Neural progenitor cell (in vitro differentiated cells): ENCODE measurements around the gene DDX5. TPM values are rescaled to one million over a fixed set of nuclear protein-coding genes. Genes with fewer than 3 reads are reported as not detected.

Experiments used
- DNase-seq: peaks from one replicate; pipeline ENCODE4 v3.0.0-alpha.2; 2016; ENCODE audit warnings: low spot score
- H2AFZ ChIP-seq: fragments of 200-600 bp; sonication (generic); replicated peaks from 2 replicates; pipeline ENCODE4 v1.6.1; 2016; ENCODE audit warnings: antibody characterized with exemption
- H3F3A ChIP-seq: fragments of 200-600 bp; sonication (generic); 2 replicates; pipeline ENCODE4 v1.6.1; 2016; ENCODE audit warnings: antibody characterized with exemption, low read depth
- H3K27ac ChIP-seq: fragments of 200-600 bp; sonication (generic); 2 replicates; pipeline ENCODE4 v1.5.1; 2016; ENCODE audit warnings: mild to moderate bottlenecking
- H3K27me3 ChIP-seq: fragments of 200-600 bp; sonication (generic); 2 replicates; pipeline ENCODE4 v1.6.1; 2016; ENCODE audit warnings: mild to moderate bottlenecking, moderate library complexity
- H3K36me3 ChIP-seq: fragments of 200-600 bp; sonication (generic); 2 replicates; pipeline ENCODE4 v1.5.1; 2016
- H3K4me1 ChIP-seq: fragments of 200-600 bp; sonication (generic); 2 replicates; pipeline ENCODE4 v1.6.1; 2016; ENCODE audit warnings: mixed run types
- H3K4me2 ChIP-seq: fragments of 200-600 bp; sonication (generic); 2 replicates; pipeline ENCODE4 v1.6.1; 2016
- H3K4me3 ChIP-seq: fragments of 200-600 bp; sonication (generic); 2 replicates; pipeline ENCODE4 v1.5.1; 2016
- H3K79me2 ChIP-seq: fragments of 200-600 bp; sonication (generic); 2 replicates; pipeline ENCODE4 v1.6.1; 2016; ENCODE audit warnings: low read depth
- H3K9ac ChIP-seq: fragments of 200-600 bp; sonication (generic); 2 replicates; pipeline ENCODE4 v1.6.1; 2016
- H3K9me3 ChIP-seq: fragments of 200-600 bp; sonication (generic); 2 replicates; pipeline ENCODE4 v1.5.1; 2016; ENCODE audit warnings: low read depth
- H4K20me1 ChIP-seq: fragments of 200-600 bp; sonication (generic); 2 replicates; pipeline ENCODE4 v1.6.1; 2016; ENCODE audit warnings: low read depth
- H3K27ac Mint-ChIP-seq: 3 replicates; pipeline ENCODE4 v1.8.0; 2021; ENCODE audit warnings: mixed read lengths
- H3K27me3 Mint-ChIP-seq: 2 replicates; pipeline ENCODE4 v1.8.0; 2022; ENCODE audit warnings: low read depth, mild to moderate bottlenecking, inconsistent platforms, moderate library complexity, mixed read lengths; ENCODE audit not compliant: insufficient read depth
- H3K36me3 Mint-ChIP-seq: 3 replicates; pipeline ENCODE4 v1.8.0; 2021; ENCODE audit warnings: mixed read lengths
- H3K4me1 Mint-ChIP-seq: 3 replicates; pipeline ENCODE4 v1.8.0; 2021; ENCODE audit warnings: mixed read lengths
- H3K4me3 Mint-ChIP-seq: 3 replicates; pipeline ENCODE4 v1.8.0; 2021; ENCODE audit warnings: mild to moderate bottlenecking, moderate library complexity, mixed read lengths
- H3K9me3 Mint-ChIP-seq: 3 replicates; pipeline ENCODE4 v1.8.0; 2020; ENCODE audit warnings: mixed read lengths
- CTCF ChIP-seq: fragments of 200-600 bp; sonication (generic); IDR thresholded peaks from 2 replicates; pipeline ENCODE4 v1.5.1; 2017; ENCODE audit warnings: antibody characterized with exemption, mild to moderate bottlenecking
- EZH2 ChIP-seq: fragments of 200-600 bp; sonication (generic); IDR thresholded peaks from 2 replicates; pipeline ENCODE4 v1.6.1; 2017; ENCODE audit warnings: antibody characterized with exemption, mild to moderate bottlenecking, moderate library complexity
- EZH2phosphoT487 ChIP-seq: fragments of 200-600 bp; sonication (generic); IDR thresholded peaks from 2 replicates; pipeline ENCODE4 v1.6.1; 2017; ENCODE audit warnings: antibody characterized with exemption
- total RNA-seq: library from RNA; depleted of rRNA; stranded (reverse); fragments of >200 nt; gene quantifications from 2 replicates; pipeline ENCODE4 v1.2.3, GENCODE V29; 2015; ENCODE audit warnings: low replicate concordance

Gene DDX5
- total RNA-seq, 1 donor from 2014 or later: 967 TPM

GRCh38 chr17:64494121-64494520, 12.0 kb downstream of the DDX5 start:
- Histone ChIP-seq H3K9ac (no peak overlapping the region), H3K27ac (no peak overlapping the region), H3K27me3 (no peaks in the 10 kb centered on the region), H2AFZ (no peak overlapping the region), H3K79me2 (peaks cover 38% of the 10 kb centered on the region), H4K20me1 (peaks cover 38% of the 10 kb centered on the region), H3K4me2 (peak overlapping the region; percentile 91), H3F3A (peaks cover 28% of the 10 kb centered on the region), H3K36me3 (peaks cover 30% of the 10 kb centered on the region), H3K9me3 (no peaks in the 10 kb centered on the region), H3K4me3 (peak overlapping the region; percentile 13), H3K4me1 (peaks cover 4% of the 10 kb centered on the region)
- Mint-ChIP-seq H3K4me1 (peaks cover 29% of the 10 kb centered on the region), H3K9me3 (no peaks in the 10 kb centered on the region), H3K27ac (no peak overlapping the region), H3K36me3 (peaks cover 23% of the 10 kb centered on the region), H3K4me3 (no peak overlapping the region), H3K27me3 (peaks cover 7% of the 10 kb centered on the region)
- DNase-seq: no peak
- TF ChIP-seq CTCF (no peak), EZH2 (no peak), EZH2phosphoT487 (no peak)

GRCh38 chr17:64492481-64493109, 13.5 kb downstream of the DDX5 start:
- peaks cover 2% of the 10 kb centered on the region for H3K27me3 Mint-ChIP-seq
- H3K27me3 ChIP-seq: no peaks in the 10 kb centered on the region
- H3K9me3 Mint-ChIP-seq: no peaks in the 10 kb centered on the region
- no peak overlapping the region for H3K27ac ChIP-seq
- H3K4me3 ChIP-seq: no peak overlapping the region
- H3K4me1 Mint-ChIP-seq: peaks cover 19% of the 10 kb centered on the region
- H3K36me3 Mint-ChIP-seq: peaks cover 25% of the 10 kb centered on the region
- DNase-seq: no peak
- no peak overlapping the region for H3K4me3 Mint-ChIP-seq
- H3F3A ChIP-seq: peaks cover 12% of the 10 kb centered on the region
- H3K79me2 ChIP-seq: peaks cover 38% of the 10 kb centered on the region
- no peaks in the 10 kb centered on the region for H3K9me3 ChIP-seq
- no peak overlapping the region for H3K27ac Mint-ChIP-seq
- no peak overlapping the region for H3K4me2 ChIP-seq
- peaks cover 4% of the 10 kb centered on the region for H3K4me1 ChIP-seq
- peaks cover 26% of the 10 kb centered on the region for H4K20me1 ChIP-seq
- TF ChIP-seq EZH2phosphoT487 (no peak), CTCF (peak; percentile 39)
- peaks cover 37% of the 10 kb centered on the region for H3K36me3 ChIP-seq
- no peak overlapping the region for H3K9ac ChIP-seq
- H2AFZ ChIP-seq: no peak overlapping the region

GRCh38 chr17:64491994-64492393, 14.1 kb downstream of the DDX5 start:
- Mint-ChIP-seq H3K27me3 (peaks cover 2% of the 10 kb centered on the region), H3K9me3 (no peaks in the 10 kb centered on the region), H3K36me3 (peaks cover 25% of the 10 kb centered on the region), H3K27ac (no peak overlapping the region), H3K4me1 (peaks cover 17% of the 10 kb centered on the region), H3K4me3 (no peak overlapping the region)
- H3K9ac ChIP-seq: no peak overlapping the region
- no peak overlapping the region for H3K4me2 ChIP-seq
- no peaks in the 10 kb centered on the region for H3K9me3 ChIP-seq
- H3K4me1 ChIP-seq: peaks cover 4% of the 10 kb centered on the region
- TF ChIP-seq CTCF (no peak), EZH2 (no peak), EZH2phosphoT487 (no peak)
- H3F3A ChIP-seq: peaks cover 6% of the 10 kb centered on the region
- DNase-seq: no peak
- peaks cover 37% of the 10 kb centered on the region for H3K36me3 ChIP-seq
- H3K79me2 ChIP-seq: peaks cover 38% of the 10 kb centered on the region
- peaks cover 25% of the 10 kb centered on the region for H4K20me1 ChIP-seq
- no peaks in the 10 kb centered on the region for H3K27me3 ChIP-seq
- H3K27ac ChIP-seq: no peak overlapping the region
- no peak overlapping the region for H3K4me3 ChIP-seq
- H2AFZ ChIP-seq: no peak overlapping the region
